ENCODE results near the gene HRH3. TPM values are rescaled to one million over a fixed set of nuclear protein-coding genes. Genes with fewer than 3 reads are reported as not detected.

Gene HRH3
- polyA plus RNA-seq, 1 donor from 2014 or later: 2.8 TPM

- Histone ChIP-seq H3K9me3 (ENCODE audit: low read length) (no peaks in the 10 kb centered on the region), H2AFZ (ENCODE audit: low read depth, low read length) (no peak overlapping the region), H3K79me2 (replicated peaks; ENCODE audit: insufficient read depth, low read length) (no peaks in the 10 kb centered on the region), H4K20me1 (ENCODE audit: insufficient read depth) (no peaks in the 10 kb centered on the region), H3K9me2 (ENCODE audit: insufficient read depth, low read length) (no peaks in the 10 kb centered on the region), H3K36me3 (ENCODE audit: insufficient read depth, low read length) (no peaks in the 10 kb centered on the region), H3K9ac (ENCODE audit: low read length) (no peak overlapping the region), H3K4me3 (ENCODE audit: low read length) (no peak overlapping the region), H3K4me2 (ENCODE audit: low read length) (no peak overlapping the region), H3F3A (ENCODE audit: insufficient read depth, low read length, poor library complexity, severe bottlenecking) (no peaks in the 10 kb centered on the region), H3K27me3 (ENCODE audit: insufficient read depth, low read depth, low read length) (peaks cover 4% of the 10 kb centered on the region), H3K27ac (ENCODE audit: low read length) (no peak overlapping the region)
- TF ChIP-seq RAD21 (conservative IDR thresholded peaks at IDR 0.05): no peak
- no peak for TF ChIP-seq EP300 (conservative IDR thresholded peaks at IDR 0.05; ENCODE audit: poor library complexity, severe bottlenecking)
- no peak for TF ChIP-seq POLR2AphosphoS5 (IDR thresholded peaks at IDR 0.05)
- TF ChIP-seq TAF1 (IDR thresholded peaks at IDR 0.05; ENCODE audit: low read depth): no peak
- no peak for TF ChIP-seq SMC3 (conservative IDR thresholded peaks at IDR 0.05; ENCODE audit: poor library complexity)
- TF ChIP-seq MXI1 (conservative IDR thresholded peaks at IDR 0.05; ENCODE audit: poor library complexity, severe bottlenecking): no peak
- TF ChIP-seq EZH2 (IDR thresholded peaks at IDR 0.05; ENCODE audit: borderline replicate concordance, insufficient read depth, low read length, poor library complexity, severe bottlenecking): no peak
- TF ChIP-seq CTCF (IDR thresholded peaks at IDR 0.05; ENCODE audit: poor library complexity, severe bottlenecking): no peak
- TF ChIP-seq REST (IDR thresholded peaks at IDR 0.05; ENCODE audit: borderline replicate concordance): no peak
Measured at GRCh38 chr20:62228982-62229545, 9.0 kb upstream of the HRH3 start.

GRCh38 chr20:62227977-62228958, 8.2 kb upstream of the HRH3 start:
- no peaks in the 10 kb centered on the region for H3K79me2 ChIP-seq (replicated peaks; ENCODE audit: insufficient read depth, low read length)
- no peaks in the 10 kb centered on the region for H3K9me2 ChIP-seq (ENCODE audit: insufficient read depth, low read length)
- H3K9me3 ChIP-seq (ENCODE audit: low read length): no peaks in the 10 kb centered on the region
- no peaks in the 10 kb centered on the region for H4K20me1 ChIP-seq (ENCODE audit: insufficient read depth)
- TF ChIP-seq POLR2AphosphoS5 (IDR thresholded peaks at IDR 0.05): no peak
- TF ChIP-seq MXI1 (conservative IDR thresholded peaks at IDR 0.05; ENCODE audit: poor library complexity, severe bottlenecking): no peak
- no peak for TF ChIP-seq TAF1 (IDR thresholded peaks at IDR 0.05; ENCODE audit: low read depth)
- TF ChIP-seq SMC3 (conservative IDR thresholded peaks at IDR 0.05; ENCODE audit: poor library complexity): no peak
- no peak for TF ChIP-seq CTCF (IDR thresholded peaks at IDR 0.05; ENCODE audit: poor library complexity, severe bottlenecking)
- no peak for TF ChIP-seq REST (IDR thresholded peaks at IDR 0.05; ENCODE audit: borderline replicate concordance)
- no peak for TF ChIP-seq EZH2 (IDR thresholded peaks at IDR 0.05; ENCODE audit: borderline replicate concordance, insufficient read depth, low read length, poor library complexity, severe bottlenecking)
- TF ChIP-seq EP300 (conservative IDR thresholded peaks at IDR 0.05; ENCODE audit: poor library complexity, severe bottlenecking): no peak
- no peak for TF ChIP-seq RAD21 (conservative IDR thresholded peaks at IDR 0.05)
- H3K4me2 ChIP-seq (ENCODE audit: low read length): no peak overlapping the region
- H2AFZ ChIP-seq (ENCODE audit: low read depth, low read length): no peak overlapping the region
- no peaks in the 10 kb centered on the region for H3K36me3 ChIP-seq (ENCODE audit: insufficient read depth, low read length)
- H3K4me3 ChIP-seq (ENCODE audit: low read length): no peak overlapping the region
- H3K27me3 ChIP-seq (ENCODE audit: insufficient read depth, low read depth, low read length): peaks cover 4% of the 10 kb centered on the region
- no peak overlapping the region for H3K9ac ChIP-seq (ENCODE audit: low read length)
- no peaks in the 10 kb centered on the region for H3F3A ChIP-seq (ENCODE audit: insufficient read depth, low read length, poor library complexity, severe bottlenecking)
- H3K27ac ChIP-seq (ENCODE audit: low read length): no peak overlapping the region
